Measurements from ENCODE around the gene CHST6. TPM values are rescaled to one million over a fixed set of nuclear protein-coding genes. Genes with fewer than 3 reads are reported as not detected.

CHST6 gene
- total and polyA plus RNA-seq, 9 of the 15 experiments (the other 6 are each of a cell fraction or from before 2014, with no cell fraction given), result 0.01 to 0.05 (median 0.02) TPM; not detected in 6

DNA sequence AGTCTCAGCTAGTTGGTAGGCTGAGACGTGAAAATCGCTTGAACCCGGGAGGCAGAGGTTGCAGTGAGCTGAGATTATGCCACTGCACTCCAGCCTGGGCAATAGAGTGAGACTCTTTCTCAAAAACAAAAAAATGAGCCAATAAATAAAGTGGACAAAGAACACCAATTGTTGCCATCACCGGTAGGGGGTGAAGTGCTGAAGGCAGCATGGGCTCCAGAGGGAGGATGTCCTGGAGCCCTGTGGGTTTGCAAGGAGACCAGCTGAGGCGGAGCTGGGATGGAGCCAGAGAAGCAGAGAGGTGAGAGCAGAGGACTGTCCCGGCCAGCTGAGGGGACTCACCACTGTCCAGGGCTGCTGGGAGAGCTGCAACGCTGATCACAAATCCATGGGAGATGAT lies 13.8 kb downstream of the CHST6 start (continued):
- TF ChIP-seq NEUROD1 (IDR thresholded peaks at IDR 0.05; ENCODE audit: borderline replicate concordance, low read depth, low read length, partially characterized antibody), result no peak
- peak in 1 of 2 experiments; percentile 50; a peak in 2 of 4 replicates for TF ChIP-seq RAD21 (CRISPR knock-in tag; conservative IDR thresholded peaks at IDR 0.05 in 1 of 2, IDR thresholded peaks at IDR 0.05 in 1 of 2)
- 0 out of 4 replicates have a peak, but pooled peaks of 1 of the 2 experiments have one; percentile 25 for TF ChIP-seq KDM1A (IDR thresholded peaks at IDR 0.05)
- TF ChIP-seq ZNF584 (CRISPR knock-in tag; IDR thresholded peaks at IDR 0.05; ENCODE audit: low read depth), result no peak
- TF ChIP-seq TFAP4 (CRISPR knock-in tag; IDR thresholded peaks at IDR 0.05; ENCODE audit: borderline replicate concordance), result peak; percentile 38; the same call in 1 of the 2 replicates
- peak; percentile 49 to 50 (median 50); a peak in 5 of 6 replicates for TF ChIP-seq CTCF (IDR thresholded peaks at IDR 0.05 in 2 of 3, conservative IDR thresholded peaks at IDR 0.05 in 1 of 3; ENCODE audit: insufficient read depth in 2 of 3, low read depth in 1 of 3, low read length in 3 of 3)
- TF ChIP-seq SMC3 (conservative IDR thresholded peaks at IDR 0.05; ENCODE audit: insufficient read depth, low read depth, low read length), result no peak
- TF ChIP-seq ZNF121 (CRISPR knock-in tag; conservative IDR thresholded peaks at IDR 0.05), result peak; percentile 82
- no peak for TF ChIP-seq KDM2B (CRISPR knock-in tag; IDR thresholded peaks at IDR 0.05)
- TF ChIP-seq, protein P1, sequence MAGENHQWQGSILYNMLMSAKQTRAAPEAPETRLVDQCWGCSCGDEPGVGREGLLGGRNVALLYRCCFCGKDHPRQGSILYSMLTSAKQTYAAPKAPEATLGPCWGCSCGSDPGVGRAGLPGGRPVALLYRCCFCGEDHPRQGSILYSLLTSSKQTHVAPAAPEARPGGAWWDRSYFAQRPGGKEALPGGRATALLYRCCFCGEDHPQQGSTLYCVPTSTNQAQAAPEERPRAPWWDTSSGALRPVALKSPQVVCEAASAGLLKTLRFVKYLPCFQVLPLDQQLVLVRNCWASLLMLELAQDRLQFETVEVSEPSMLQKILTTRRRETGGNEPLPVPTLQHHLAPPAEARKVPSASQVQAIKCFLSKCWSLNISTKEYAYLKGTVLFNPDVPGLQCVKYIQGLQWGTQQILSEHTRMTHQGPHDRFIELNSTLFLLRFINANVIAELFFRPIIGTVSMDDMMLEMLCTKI (IDR thresholded peaks at IDR 0.05; ENCODE audit: partially characterized antibody), result no peak
- TF ChIP-seq, protein P2, sequence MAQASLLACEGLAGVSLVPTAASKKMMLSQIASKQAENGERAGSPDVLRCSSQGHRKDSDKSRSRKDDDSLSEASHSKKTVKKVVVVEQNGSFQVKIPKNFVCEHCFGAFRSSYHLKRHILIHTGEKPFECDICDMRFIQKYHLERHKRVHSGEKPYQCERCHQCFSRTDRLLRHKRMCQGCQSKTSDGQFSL (CRISPR knock-in tag; IDR thresholded peaks at IDR 0.05), result no peak
- TF ChIP-seq, protein P2 (tag; IDR thresholded peaks at IDR 0.05), result no peak
- TF ChIP-seq NRF1 (conservative IDR thresholded peaks at IDR 0.05 in 1 of 2, IDR thresholded peaks at IDR 0.05 in 1 of 2), result no peak
- TF ChIP-seq RCOR1 (IDR thresholded peaks at IDR 0.05; ENCODE audit: borderline replicate concordance in 1 of 2, low read depth in 2 of 2, low read length in 2 of 2), result peak in 1 of 2 experiments; percentile 51; a peak in 1 of 4 replicates
- TF ChIP-seq PHF21A (IDR thresholded peaks at IDR 0.05; ENCODE audit: borderline replicate concordance, low read depth), result no peak
- TF ChIP-seq ZNF408 (CRISPR knock-in tag; IDR thresholded peaks at IDR 0.05; ENCODE audit: low read depth), result no peak
- no peak for TF ChIP-seq ZNF165 (CRISPR knock-in tag; IDR thresholded peaks at IDR 0.05; ENCODE audit: borderline replicate concordance)
- TF ChIP-seq ZNF518B (CRISPR knock-in tag; IDR thresholded peaks at IDR 0.05), result no peak
- TF ChIP-seq ZEB2 (IDR thresholded peaks at IDR 0.05), result no peak

Measured in K562 (cell line).